NCI-H748 (cell line): ENCODE data around the gene STK25.
"Not testable (repeated sequence)": the region's sequence is repeated elsewhere in the genome, so short reads cannot be mapped to it uniquely, and the experiment has no call there.

ENCODE experiments used
- DNase-seq: peaks from one replicate; lab custom pipeline; 2025; ENCODE audit not compliant: unreplicated experiment; lab: John Stamatoyannopoulos, UW

The STK25 gene

DNA sequence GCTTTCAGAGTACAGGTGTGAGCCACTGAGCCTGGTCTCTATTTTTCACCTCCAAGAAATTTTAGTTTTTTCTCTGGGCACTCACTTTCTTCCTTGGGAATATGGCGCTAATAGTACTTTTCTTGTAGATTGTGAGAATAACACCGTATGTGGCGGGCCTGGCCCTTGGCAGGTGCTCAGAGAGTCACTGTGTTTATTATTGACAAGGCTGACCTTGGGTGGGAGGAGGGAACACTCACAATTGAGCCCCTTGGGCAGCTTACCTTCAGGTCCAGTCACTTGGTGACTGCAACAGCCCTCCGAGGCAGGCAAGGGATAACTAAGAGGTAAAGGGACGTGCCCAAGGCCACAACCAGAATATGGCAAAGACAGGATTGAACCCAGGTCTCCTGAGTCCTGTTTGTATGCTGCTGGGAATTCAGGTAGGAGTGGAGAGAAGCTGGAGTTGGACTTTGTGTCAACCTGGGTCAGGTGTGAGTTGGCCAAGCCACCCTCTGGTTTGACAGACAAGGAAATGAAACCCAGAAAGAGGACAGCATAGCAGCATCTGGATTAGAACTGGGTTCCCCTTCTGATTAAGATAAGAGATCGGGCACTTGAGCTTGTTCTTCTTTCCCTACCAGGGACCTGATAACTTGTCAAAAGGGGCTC, 2.8 kb upstream of the STK25 start:
- no peak for DNase-seq

DNA sequence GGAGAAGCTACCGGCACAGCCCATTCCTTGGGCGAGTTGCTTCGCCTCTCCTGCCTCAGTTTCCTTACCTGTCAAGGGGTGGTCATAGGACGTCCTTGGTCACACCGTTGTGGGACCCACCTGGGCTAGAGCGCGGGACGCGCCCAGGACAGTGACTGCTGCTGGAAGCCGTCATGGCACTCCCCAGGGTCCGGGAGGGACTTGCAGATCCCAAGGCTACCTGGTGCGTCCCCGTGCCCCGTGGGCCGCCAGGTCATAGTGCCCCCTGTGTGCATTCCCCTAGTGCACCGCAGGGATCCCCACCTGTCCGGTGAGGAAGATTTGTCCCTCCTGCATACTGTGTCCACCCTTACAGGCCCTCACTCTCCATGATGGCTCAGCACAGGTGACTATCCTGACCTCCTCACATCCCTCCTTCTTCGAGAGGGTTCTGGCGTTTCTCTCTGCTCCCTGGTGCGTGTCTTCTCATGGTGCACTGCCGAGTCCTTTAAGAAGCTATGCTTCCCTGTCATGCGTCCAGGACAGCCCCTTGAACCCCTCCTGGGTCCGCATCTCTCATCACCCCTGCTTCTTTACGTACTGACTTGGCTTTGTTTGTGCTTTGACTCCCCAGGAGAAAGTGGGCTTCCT, 886 bp upstream of the STK25 start:
- DNase-seq = no peak

DNA sequence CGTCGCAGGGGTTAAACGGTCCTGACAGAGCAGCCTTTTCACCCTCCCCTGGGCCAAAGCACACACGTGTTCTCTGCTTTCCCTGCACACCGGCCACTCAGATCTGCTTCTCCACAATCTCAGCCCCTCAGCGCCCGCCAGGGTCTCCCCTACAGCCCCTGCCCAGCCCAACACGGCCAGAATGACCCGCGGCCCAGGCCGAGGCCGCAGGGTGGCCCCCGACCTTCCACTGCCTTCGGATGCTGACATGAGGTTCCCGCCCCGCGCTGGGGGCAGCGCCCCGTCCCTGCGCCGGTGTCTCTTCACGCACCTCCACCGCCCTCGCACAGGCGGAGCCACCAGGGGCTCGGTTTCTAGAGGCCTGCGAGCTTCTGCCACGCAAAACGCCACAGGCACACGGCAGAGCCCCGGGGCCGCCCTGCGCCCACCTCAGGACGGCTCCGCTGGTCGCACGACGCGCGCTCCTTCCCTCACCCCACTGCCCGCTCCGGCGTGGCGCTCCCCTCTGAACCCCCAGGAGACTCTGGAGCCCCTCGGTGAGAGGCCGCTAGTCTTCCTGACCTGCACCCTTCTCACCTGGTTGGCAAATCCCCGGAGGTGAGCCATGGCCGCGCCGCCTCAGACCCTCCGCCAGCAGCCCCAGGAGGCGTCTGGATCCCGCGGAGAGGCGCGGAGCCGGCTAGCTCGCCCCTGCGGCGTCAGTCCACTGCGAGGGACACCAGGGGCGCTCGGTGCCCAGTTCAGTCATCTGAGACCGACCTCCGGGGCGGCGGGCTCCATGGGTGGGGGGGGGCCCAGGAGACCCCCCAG, 749 bp downstream of the STK25 start:
- peak; percentile 67 for DNase-seq

DNA sequence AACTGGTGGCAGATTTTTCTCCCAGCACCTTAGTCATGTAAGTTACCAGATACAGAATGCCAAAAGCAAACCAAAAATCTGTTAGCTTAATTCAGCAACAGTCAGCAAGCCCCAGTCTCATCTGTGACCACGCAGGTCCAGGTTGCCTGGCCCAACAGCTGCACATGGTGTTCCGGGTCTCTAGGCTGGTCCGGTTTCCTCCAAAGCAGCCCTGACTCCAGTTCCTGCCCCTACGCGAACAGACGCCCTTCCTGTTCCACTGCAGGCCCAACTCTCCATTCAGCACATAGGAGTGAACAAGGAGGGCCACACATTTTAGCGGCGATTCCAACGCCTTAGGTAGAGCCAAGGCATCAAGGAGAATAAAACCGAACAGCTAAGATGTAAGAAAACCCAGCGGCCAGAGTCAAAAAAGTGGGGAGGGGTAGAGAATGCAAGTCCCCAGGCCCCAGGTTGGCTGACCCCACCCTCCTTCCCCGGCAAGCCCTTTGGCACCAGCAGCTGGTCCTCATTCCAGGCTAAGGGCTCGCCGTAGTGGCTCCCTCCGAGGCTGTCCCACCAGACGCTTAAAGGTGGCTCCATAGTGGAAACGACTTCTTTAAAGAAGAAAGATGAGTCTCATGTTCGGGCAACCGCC, 1.5 kb downstream of the STK25 start:
- DNase-seq = no peak

DNA sequence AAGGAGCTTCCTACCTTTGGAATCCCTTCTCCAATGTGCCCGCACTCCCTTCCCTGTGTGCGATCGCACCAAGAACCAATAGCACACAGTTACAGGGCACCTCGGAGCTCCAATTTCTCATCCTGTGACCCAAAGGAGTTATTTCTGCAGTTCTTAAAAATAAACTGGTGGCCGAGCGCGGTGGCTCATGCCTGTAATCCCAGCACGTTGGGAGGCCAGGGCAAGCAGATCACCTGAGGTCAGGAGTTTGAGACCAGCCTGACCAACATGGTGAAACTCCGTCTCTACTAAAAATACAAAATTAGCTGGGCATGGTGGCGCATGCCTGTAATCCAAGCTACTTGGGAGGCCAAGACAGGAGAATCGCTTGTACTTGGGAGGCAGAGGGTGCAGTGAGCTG, 2.1 kb downstream of the STK25 start:
- DNase-seq = not testable (repeated sequence)

DNA sequence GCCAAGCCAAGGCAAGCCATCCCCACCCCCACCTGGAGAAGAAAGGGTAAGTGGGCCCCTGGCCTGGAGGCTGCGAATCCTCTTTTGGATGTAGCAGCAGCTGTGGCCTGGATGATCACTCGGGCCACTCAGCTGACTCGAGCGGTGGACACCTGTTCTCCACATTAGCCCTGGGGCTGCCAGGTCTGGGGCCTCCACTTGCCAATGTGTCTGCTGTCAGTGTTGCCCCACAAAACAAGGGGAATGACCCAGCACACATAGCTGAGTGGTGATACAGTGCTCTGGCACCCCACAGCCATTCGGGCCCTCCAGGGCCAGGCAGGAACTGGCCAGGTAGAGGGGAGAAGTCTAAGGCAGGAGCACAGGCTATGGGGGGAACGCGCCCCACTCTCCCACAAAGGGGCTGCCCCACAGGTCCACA, 2.6 kb downstream of the STK25 start:
- DNase-seq = no peak

DNA sequence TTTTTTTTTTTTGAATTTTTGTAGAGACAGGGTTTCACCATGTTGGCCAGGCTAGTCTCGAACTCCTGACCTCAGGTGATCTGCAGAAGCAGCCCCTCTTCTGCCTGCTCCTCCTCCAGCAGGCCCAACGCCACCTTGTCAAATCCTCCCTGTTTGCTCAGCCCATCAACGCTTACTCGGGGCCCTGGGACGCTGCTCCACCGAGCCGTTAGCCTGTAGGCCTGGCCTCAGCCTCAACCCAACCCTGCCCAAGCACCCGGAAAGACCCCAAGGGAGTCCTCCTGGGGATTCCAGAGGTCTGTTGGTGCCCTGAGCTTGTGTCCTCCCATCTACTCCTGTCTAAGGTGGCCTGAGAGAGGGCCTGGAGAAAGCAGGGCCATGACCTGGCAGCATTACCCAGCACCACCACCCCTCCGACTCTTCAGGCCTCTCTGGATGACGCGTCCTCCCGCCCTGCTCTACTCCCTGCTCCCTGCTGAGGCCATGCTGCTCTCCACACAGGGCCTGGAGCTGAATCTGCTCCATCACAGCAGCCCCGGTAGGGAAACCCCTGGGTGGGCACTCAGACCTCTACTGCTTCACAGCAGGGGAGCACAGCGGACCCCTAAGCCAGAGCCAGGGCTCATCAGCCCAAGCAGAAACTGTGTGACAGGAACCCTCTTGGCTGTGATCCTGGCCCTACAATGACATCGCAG, 3.2 kb downstream of the STK25 start:
- DNase-seq = no peak

DNA sequence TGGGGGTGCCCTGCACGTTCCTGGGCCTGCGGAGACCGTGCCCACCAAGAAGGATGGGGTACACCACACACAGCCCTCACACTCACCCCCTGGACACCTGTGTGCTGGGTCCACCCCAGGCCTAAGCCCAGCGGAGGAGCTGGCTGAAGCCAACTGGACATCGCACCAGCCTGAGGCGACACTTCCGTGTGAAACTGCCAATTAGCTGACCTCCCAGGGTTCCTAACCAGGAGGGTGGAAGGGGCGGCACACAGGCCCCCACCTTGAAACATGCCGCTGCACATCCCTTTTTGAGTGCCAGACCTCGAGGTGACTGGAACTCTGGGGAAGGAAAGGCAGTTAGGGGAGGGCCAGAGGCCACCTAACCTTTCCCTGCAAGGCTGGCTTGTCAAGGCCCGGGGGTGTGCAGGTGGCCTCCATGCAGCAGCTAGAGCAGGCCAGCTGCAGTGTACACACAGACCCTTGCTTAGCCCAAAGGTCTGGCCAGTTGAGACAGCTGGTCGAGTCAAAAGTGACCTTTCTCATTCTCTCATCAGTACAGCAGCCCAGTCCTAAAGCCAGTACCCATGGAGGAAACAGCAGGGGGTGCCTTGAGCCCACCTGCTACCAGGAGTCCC, 4.5 kb downstream of the STK25 start:
- DNase-seq = no peak

DNA sequence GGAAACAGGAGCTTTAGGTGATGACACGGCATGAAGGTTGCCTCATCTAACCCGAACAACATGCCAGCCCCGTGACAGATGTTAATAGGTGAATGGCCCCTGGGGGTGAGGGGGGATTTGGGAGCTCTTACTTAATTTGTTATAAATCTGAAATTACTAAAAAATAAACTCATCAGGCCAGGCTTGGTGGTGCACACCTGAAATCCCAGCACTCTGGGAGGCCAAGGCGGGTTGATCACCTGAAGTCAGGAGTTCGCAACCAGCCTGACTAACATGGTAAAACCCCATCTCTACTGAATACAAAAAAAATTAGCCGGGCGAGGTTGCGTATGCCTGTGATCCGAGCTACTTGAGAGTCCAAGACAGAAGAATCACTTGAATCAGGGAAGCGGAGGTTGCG, 6.1 kb downstream of the STK25 start:
- no peak for DNase-seq

DNA sequence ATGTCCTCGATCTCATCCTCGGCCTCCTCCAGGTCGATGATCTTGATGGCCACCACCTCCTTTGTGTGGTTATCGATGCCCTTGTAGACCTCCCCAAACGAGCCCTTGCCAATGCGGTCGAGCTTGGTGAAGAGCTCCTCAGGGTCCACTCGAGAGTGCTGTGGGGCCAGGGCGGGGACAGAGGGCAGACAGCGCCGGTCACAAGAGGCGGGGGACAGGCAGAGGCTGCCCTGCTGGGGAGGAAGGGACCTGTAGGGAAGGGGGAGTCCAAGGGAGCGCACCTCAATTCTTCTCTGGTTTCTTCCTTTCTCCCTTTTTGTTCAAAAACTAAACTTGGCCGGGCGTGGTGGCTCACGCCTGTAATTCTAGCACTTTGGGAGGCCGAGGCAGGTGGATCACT, 6.8 kb downstream of the STK25 start:
- DNase-seq = no peak

DNA sequence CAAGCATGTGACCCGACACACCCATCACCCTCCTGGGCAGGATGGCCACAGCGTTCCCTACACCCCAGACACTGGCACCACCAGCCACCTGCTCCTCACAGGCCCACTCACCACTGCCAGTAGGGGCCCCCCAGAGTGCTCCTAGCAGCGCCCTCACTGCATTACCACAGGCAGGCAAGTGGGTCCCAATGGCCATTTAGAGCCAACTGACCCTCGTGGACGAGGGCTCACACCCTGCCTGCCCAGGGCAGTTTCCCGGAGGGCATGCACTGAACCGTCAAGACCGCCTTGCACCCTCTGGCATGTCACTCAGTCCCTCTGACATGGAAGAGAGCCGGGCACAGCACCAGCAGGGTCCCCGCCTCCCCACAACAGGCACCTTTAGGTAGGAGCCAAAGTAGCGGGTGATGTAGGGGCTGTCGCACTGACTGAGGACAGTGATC, 7.3 kb downstream of the STK25 start:
- no peak for DNase-seq

DNA sequence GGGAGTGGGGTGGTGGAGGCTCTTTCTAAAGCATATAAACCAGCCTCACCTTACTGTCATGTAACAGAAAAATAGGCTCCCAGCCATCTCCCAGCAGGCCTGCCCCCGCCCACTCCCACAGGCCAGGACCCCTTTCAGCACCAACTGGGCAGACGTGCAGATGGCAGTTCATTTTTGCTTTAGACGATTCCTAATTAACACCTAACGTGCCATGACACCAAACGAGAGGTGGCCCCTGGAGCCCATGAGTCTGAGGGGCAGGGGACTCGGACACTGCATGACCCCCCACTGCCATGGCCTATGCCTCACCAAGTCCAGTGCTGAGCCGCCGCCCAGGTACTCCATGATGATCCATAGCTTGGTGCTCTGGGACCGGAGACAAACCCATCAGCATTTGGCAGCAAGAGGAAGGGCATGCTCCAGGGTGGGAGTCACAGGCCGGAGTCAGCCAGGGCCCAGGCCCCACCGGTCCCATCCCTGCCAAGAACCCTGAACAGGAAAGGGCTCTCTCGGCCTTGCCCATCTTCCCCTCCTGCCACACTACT, 7.9 kb downstream of the STK25 start:
- DNase-seq = no peak

DNA sequence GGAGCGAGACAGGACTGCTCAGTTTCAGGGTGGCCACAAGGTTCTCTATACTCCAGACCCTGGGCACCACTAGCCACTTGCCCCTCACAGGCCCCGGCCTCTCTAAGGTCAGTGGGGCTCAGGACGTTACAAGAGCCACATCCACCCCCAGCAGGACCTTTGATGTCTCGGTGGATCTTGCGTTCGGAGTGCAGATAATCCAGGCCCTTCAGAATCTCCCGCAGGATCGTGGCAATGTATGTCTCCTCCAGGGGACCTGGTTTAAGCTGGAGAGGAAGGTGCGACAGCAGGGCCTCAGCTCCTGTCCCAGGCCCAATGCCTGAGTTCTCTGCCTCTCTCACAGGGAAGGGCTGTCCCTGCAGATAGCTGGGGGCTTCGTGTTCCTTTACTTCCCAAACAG, 8.4 kb downstream of the STK25 start:
- DNase-seq = no peak

DNA sequence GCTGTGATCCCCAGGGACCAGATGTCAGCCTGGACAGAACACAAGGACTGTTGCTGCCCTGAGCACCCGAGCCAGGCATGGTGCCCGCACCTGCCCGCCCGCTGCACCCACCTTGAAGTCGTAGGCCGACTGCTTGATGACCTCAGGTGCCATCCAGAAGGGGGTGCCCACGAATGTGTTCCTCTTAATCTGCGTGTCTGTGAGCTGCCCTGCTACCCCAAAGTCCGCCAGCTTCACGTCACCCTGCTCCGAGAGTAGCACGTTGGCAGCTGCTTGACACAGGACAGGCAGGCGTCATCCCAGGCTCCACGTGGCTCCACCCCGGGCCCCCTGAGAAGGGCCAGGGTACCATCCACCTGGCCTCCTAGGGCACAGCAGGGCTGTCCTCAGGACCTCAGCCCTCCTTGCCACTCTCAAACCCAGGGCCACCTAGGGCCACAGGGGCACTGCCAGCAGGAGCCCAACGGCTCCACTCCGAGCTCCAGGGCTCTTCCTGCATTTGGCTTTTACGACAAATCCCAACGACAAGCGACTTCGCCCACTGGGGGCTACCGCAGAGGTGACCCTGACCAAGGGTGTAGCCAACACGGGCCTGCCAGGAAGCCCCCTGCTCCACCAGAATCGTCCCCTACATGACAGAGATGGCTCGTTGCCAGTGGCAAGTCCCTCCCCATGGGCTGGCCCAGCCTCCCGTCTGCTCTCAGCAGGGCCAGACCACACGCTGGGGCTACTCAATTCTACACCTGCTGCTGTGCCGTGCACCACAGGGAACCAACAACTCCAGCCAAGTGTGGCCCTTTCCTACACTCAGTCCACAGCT, 9.0 kb downstream of the STK25 start:
- DNase-seq = peak; percentile 28

DNA sequence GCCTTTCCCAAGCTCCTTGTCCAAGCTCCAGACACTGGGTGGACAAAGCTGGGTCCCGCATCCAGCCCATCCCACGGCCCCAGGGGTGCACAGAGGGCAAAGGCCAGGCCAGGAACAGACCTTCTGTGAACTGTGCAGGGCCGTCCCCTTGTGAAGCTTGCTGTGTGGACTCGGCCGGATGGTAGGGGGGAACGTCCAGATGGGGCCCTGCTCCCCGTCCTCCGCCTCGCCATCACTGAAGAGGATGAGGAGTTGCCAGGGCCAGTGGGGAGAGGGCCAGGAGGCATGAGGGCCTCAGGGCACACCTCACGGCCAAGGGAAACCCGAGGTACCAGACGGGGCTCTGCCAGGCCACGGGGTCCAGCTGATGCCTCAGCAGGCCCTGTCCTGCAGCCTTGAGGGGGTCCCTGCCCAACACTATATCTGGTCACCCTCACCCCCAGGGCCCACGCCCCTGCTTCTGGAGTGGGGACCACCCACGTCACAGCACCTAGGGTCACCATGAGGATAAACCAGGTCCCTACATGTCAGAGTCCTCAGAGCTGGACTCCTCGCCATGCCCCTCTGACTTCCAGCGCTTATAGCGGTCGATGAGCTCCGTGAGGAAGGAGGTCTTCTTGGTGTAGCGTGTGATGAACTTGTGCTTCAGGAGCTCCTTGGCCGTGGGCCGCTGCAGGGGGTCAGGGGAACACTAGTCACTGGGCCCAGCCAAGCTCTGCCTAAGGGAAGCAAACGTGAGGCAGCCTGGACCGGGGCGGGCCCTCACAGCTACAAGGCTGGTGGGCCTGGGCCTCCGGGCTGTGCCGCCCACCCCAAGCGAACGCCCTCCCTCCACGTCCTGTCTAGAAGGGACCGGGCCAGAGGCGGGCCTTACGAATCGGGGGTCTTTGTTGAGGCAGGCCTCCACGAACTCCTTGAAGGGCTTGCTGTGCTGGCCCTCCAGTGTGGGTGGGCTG, 10.0 kb downstream of the STK25 start:
- no peak for DNase-seq

DNA sequence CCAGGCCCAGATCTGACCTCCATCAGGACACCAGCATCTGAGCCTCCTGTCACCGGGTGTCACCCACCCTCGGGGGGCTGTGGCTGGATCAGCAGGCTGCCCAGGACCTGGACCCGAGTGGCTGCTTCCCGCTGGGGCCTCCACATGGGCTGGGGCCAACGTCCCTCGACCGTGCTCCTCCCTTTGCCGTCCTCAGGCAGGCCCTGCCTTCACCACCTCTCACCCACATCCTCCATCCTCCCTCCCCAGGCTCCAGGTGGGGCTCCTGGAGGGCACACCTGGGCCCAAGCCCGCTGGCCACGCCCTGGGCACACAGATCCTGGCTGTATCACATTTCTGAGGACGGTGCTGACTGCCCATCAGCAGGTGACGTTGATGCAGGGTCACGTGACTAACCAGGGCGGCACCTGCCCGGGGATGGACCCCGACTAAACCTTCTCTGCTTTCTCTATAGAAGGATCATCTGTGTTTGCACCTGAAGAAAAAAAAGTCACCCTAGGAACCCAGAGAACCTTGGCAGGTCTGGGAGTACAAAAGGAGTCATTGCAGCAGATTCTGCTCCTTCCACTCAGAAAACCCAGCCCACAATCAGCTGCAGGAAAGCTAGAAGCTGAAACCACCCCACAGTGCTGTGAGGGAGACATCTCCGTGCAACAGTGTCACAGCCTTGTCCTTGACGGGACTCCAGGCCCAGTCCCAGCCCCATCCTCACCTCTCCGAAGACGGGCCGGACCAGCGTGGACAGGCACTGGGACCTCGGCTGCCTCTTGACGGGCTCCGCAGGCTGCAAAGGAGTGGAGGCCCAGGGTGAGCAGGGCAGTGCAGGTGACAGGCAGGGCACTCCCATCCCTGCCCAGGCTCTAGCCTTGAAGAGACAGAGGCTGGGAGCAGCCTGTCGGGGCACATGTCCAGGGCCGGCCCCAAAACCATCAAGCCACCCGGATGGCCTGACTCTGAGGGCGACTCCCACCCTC, 11.2 kb downstream of the STK25 start:
- peak; percentile 88 for DNase-seq

DNA sequence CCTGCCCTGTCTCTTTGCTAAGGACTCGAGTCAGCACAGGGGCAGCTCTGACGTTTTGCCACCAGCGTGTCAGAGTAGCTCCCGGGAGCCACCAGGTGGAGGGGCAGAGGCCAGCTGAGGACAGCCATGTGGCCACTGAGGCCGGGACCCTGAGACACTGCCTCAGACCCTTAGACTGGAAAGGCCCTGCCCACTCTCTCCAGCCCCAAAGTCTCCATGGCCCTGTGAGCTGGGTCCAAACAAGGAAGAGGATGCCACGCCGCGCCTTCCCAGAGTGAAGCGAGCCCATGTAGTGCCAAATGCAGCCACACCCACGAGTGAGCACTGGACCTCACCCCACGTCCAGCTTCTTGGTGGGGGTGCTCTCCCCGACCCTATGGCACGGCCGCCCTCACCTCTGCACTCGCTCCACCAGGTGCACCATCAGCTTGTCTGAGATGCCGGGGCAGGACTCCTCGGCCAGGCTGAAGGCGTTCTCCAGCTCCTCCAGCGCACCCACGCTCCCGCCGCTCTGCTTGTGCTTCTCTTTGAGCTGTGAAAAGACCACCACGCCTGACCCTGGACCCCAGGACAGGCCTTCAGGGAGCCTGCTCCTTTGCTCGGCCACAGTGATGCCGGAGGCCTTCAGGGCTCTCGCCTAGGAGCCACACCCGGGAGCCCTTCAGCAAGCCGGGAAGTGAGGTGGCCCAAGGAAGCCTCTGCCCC, 12.2 kb downstream of the STK25 start:
- no peak for DNase-seq
